K562 (cell line): Measurements from ENCODE around the gene DNER. TPM values are rescaled to one million over a fixed set of nuclear protein-coding genes. Genes with fewer than 3 reads are reported as not detected.
A peak's percentile ranks its signal among the peaks of the same experiment; 100 is the strongest.

Source experiments
- ATAC-seq: fragments of 200-7000 bp; cut with Tn5 transposase; 3 replicates; pipeline ENCODE4 v1.9.1; 2020; ENCODE audit warnings: moderate library complexity
- BruUV-seq: library from RNA; stranded (reverse); fragments of 400-500 nt; replicated peaks from 2 replicates; lab custom pipeline; 2021; lab: Mats Ljungman, UMichigan
- CTCF ChIA-PET: fragments of 300-600 bp; formaldehyde crosslinking; extraction: SDS; loops from one replicate; lab custom pipeline; 2021; ENCODE audit warnings: low intra/inter-chr PET ratio; lab: Yijun Ruan, JAX
- POLR2A ChIA-PET: fragments of 300-600, 350-650 bp; sonication (Branson Sonifier 250); formaldehyde crosslinking; extraction: SDS; loops from one replicate; lab custom pipeline; 2021; ENCODE audit warnings: antibody characterized with exemption, inconsistent platforms; lab: Yijun Ruan, JAX
- DNase-seq, 4 experiments: peaks; one replicate each; pipeline versions ENCODE4 v3.0.0 to v3.0.0-alpha.2; 2011 to 2018; ENCODE audit warnings: low spot score in 3 of 4, mixed read lengths in 3 of 4; ENCODE audit errors: extremely low read depth in 1 of 4
- FAIRE-seq: peaks from 2 replicates; lab custom pipeline; 2011; peaks lifted over from hg19 to GRCh38; lab: Jason Lieb, UNC
- H2AFZ ChIP-seq: 2 replicates; pipeline ENCODE4 v1.6.0; 2011; ENCODE audit warnings: low read depth, low read length, control low read depth, inconsistent platforms
- H3K27ac ChIP-seq: fragments of 200-600 bp; 3 replicates; pipeline ENCODE4 v1.8.0; 2011; ENCODE audit warnings: low read depth, mild to moderate bottlenecking, control low read depth, inconsistent platforms, low read length, moderate library complexity, mixed read lengths; ENCODE audit errors: extremely low read depth
- H3K27me3 ChIP-seq, 2 experiments: fragments of 300-600 bp in 1 of 2; 2 replicates in 1 of 2; 3 replicates in 1 of 2; pipeline versions ENCODE4 v1.6.0 to v1.8.0; 2011; ENCODE audit warnings: inconsistent platforms in 2 of 2, low read length in 2 of 2, mild to moderate bottlenecking in 1 of 2, mixed read lengths in 1 of 2, moderate library complexity in 1 of 2; ENCODE audit not compliant: control insufficient read depth in 2 of 2, insufficient read depth in 2 of 2
- H3K36me3 ChIP-seq: fragments of 300-600 bp; 3 replicates; pipeline ENCODE4 v1.8.0; 2011; ENCODE audit warnings: mild to moderate bottlenecking, low read length, inconsistent platforms; ENCODE audit not compliant: control insufficient read depth, insufficient read depth
- H3K4me1 ChIP-seq, 2 experiments: fragments of 200-600 bp in 1 of 2; replicated peaks in 1 of 2; 2 replicates in 1 of 2; 3 replicates in 1 of 2; pipeline versions ENCODE4 v1.5.1 to v1.8.0; 2011; ENCODE audit warnings: inconsistent platforms in 2 of 2, low read length in 2 of 2, mild to moderate bottlenecking in 1 of 2, mixed read lengths in 1 of 2, moderate library complexity in 1 of 2; ENCODE audit not compliant: control insufficient read depth in 2 of 2, insufficient read depth in 2 of 2
- H3K4me2 ChIP-seq: 2 replicates; pipeline ENCODE4 v1.6.1; 2011; ENCODE audit warnings: low read length, control low read depth, inconsistent platforms, mixed read lengths; ENCODE audit not compliant: insufficient read depth
- H3K4me3 ChIP-seq: fragments of 200-600 bp; sonication (generic), shearing (Covaris generic); 2 replicates; pipeline ENCODE4 v1.5.1; 2016; ENCODE audit warnings: control low read depth, inconsistent platforms
- H3K79me2 ChIP-seq: fragments of 200-600 bp; 3 replicates; pipeline ENCODE4 v1.8.0; 2011; ENCODE audit warnings: low read length, inconsistent platforms; ENCODE audit not compliant: control insufficient read depth, insufficient read depth
- H3K9ac ChIP-seq, 2 experiments: 2 replicates each; pipeline versions ENCODE4 v1.6.0 to v1.6.1; 2011; ENCODE audit warnings: low read depth in 2 of 2, low read length in 2 of 2, control low read depth in 1 of 2, inconsistent platforms in 1 of 2, mild to moderate bottlenecking in 1 of 2, mixed read lengths in 1 of 2; ENCODE audit not compliant: insufficient read depth in 1 of 2
- H3K9me1 ChIP-seq: one replicate; pipeline ENCODE4 v1.6.0; 2011; ENCODE audit warnings: inconsistent platforms, mild to moderate bottlenecking, low read length, moderate library complexity; ENCODE audit not compliant: control insufficient read depth, insufficient read depth
- H3K9me3 ChIP-seq: replicated peaks from 2 replicates; pipeline ENCODE4 v1.5.1; 2011; ENCODE audit warnings: low read depth, low read length, inconsistent platforms; ENCODE audit not compliant: control insufficient read depth, insufficient read depth
- H4K20me1 ChIP-seq: replicated peaks from 2 replicates; pipeline ENCODE4 v1.6.1; 2011; ENCODE audit warnings: low read length, inconsistent platforms, mixed read lengths; ENCODE audit not compliant: control insufficient read depth, insufficient read depth
- C11orf30 ChIP-seq: fragments of 450-650 bp; IDR thresholded peaks from 2 replicates; pipeline ENCODE4 v1.6.1; 2016; ENCODE audit warnings: low read depth, mild to moderate bottlenecking
- EP400 ChIP-seq: fragments of 450-650 bp; IDR thresholded peaks from 2 replicates; pipeline ENCODE4 v1.6.1; 2017; ENCODE audit warnings: antibody characterized with exemption, mild to moderate bottlenecking, moderate library complexity
- ZNF24 ChIP-seq: fragments of 450-650 bp; IDR thresholded peaks from 2 replicates; pipeline ENCODE4 v1.6.1; 2016
- ZNF668 ChIP-seq: fragments of 250-450 bp; sonication (Bioruptor Pico); IDR thresholded peaks from 2 replicates; pipeline ENCODE4 v1.8.0; 2022; ENCODE audit warnings: mild to moderate bottlenecking, inconsistent platforms
- WGBS: fragments of 100-300 bp; shearing (Covaris generic); methylation state at CpG from one replicate; pipeline ENCODE4 v1.1.6; 2016; ENCODE audit warnings: low coverage, mixed read lengths; ENCODE audit not compliant: insufficient coverage; ENCODE audit errors: missing lambda C conversion rate; 5-methylcytosine and 5-hydroxymethylcytosine counted together
- in situ Hi-C: fragments of 300-500 bp; cut with MboI; formaldehyde crosslinking; loops from 4 replicates; pipeline ENCODE4 v1.15.0; 2018; ENCODE audit warnings: inconsistent platforms, mixed read lengths
- intact Hi-C: fragments of 100-400 bp; cut with micrococcal nuclease; formaldehyde crosslinking; loops from 2 replicates; pipeline ENCODE4 v1.14.2; 2022
- polyA plus RNA-seq, 8 experiments: library from polyadenylated mRNA; depleted of rRNA in 4 of 8; stranded (reverse) in 5 of 8; unstranded in 3 of 8; fragments of >200 nt; fragmentation: Nextera tagmentation in 2 of 8; fragmentation: Illumina TruSeq in 1 of 8; extraction: Ambion mirVana in 2 of 8; extraction: Trizol in 1 of 8; gene quantifications; 2 replicates each; pipeline versions ENCODE4 v1.2.1 to v1.2.3, GENCODE V29; 2011 to 2014; ENCODE audit warnings: inconsistent platforms in 1 of 8, missing spikeins in 1 of 8
- total RNA-seq, 7 experiments: library from RNA; depleted of rRNA in 6 of 7; stranded (reverse); fragments of >200 nt in 6 of 7; fragmentation: Illumina TruSeq in 2 of 7; extraction: Trizol in 2 of 7; gene quantifications; 2 replicates each; pipeline versions ENCODE4 v1.2.1 to v1.2.3, GENCODE V29; 2011 to 2021; ENCODE audit warnings: low replicate concordance in 1 of 7

DNER gene
- total and polyA plus RNA-seq, 9 of the 15 experiments (the other 6 are each of a cell fraction or from before 2014, with no cell fraction given): not detected

GRCh38 chr2:229701716-229702115 lies 12.6 kb downstream of the DNER start:
- Histone ChIP-seq H3K9me1 (no peaks in the 10 kb centered on the region), H3K36me3 (no peaks in the 10 kb centered on the region), H4K20me1 (no peaks in the 10 kb centered on the region), H3K4me3 (no peak overlapping the region), H2AFZ (no peak overlapping the region), H3K4me2 (no peak overlapping the region), H3K27ac (no peak overlapping the region), H3K4me1 (no peaks in the 10 kb centered on the region), H3K9me3 (no peaks in the 10 kb centered on the region), H3K9ac (no peak overlapping the region), H3K27me3 (peaks cover 0 to 3% of the 10 kb centered on the region in 2 experiments; a peak in 2 of 5 replicates), H3K79me2 (no peaks in the 10 kb centered on the region)
- intact Hi-C loops: no loop called here
- ATAC-seq (no peak), DNase-seq (no peak), FAIRE-seq (no peak)
- 2% methylated on average over 6 of the region's 6 CpGs for WGBS
- in situ Hi-C loops: no loop called here
- CTCF ChIA-PET: no interaction called here
- POLR2A ChIA-PET: interaction anchor here (0.7 kb wide), 1 partner anchor 22 kb away, joined by 3 read pairs; no protein-coding TSS in a partner anchor
- TF ChIP-seq ZNF24: no peak
- no peak for TF ChIP-seq EP400
- no TSS peak for BruUV-seq

GRCh38 chr2:229701062-229701461 lies 13.3 kb downstream of the DNER start:
- no peak for ATAC-seq
- CTCF ChIA-PET: no interaction called here
- Histone ChIP-seq H3K27me3 (peaks cover 0 to 3% of the 10 kb centered on the region in 2 experiments; a peak in 2 of 5 replicates), H3K79me2 (no peaks in the 10 kb centered on the region), H3K4me3 (no peak overlapping the region), H3K4me1 (no peaks in the 10 kb centered on the region), H3K9me3 (no peaks in the 10 kb centered on the region), H3K36me3 (no peaks in the 10 kb centered on the region), H4K20me1 (no peaks in the 10 kb centered on the region), H3K27ac (no peak overlapping the region), H3K4me2 (no peak overlapping the region), H2AFZ (no peak overlapping the region), H3K9me1 (no peaks in the 10 kb centered on the region)
- in situ Hi-C loops: no loop called here
- FAIRE-seq: no peak
- WGBS: 5% methylated on average over 2 of the region's 2 CpGs
- peak; percentile 19; the same call in 1 of the 2 replicates for TF ChIP-seq C11orf30
- TF ChIP-seq ZNF668 (CRISPR knock-in tag): no peak
- TF ChIP-seq, all 486 proteins: peak for 1
- DNase-seq: no peak
- no TSS peak for BruUV-seq
- intact Hi-C loops: no loop called here
- H3K9ac ChIP-seq: no peak overlapping the region
- POLR2A ChIA-PET: interaction anchor here (0.7 kb wide), 1 partner anchor 22 kb away, joined by 3 read pairs; no protein-coding TSS in a partner anchor
